Suprapubic skin (tissue), 4 donors: ENCODE results near the gene FSIP1. TPM values are rescaled to one million over a fixed set of nuclear protein-coding genes. Genes with fewer than 3 reads are reported as not detected.

Source experiments
- DNase-seq, 2 donors: peaks; one replicate each; pipeline ENCODE4 v3.0.0-alpha.2; 2019; ENCODE audit warnings: low spot score in 2 of 2
- H3K27ac ChIP-seq: fragments of 200-600 bp; sonication (generic); one replicate; pipeline ENCODE4 v1.5.1; 2019
- H3K27me3 ChIP-seq: fragments of 200-600 bp; sonication (generic); one replicate; pipeline ENCODE4 v1.5.1; 2019
- H3K36me3 ChIP-seq: fragments of 200-600 bp; sonication (generic); one replicate; pipeline ENCODE4 v1.5.1; 2019
- H3K4me1 ChIP-seq: fragments of 200-600 bp; sonication (generic); one replicate; pipeline ENCODE4 v1.5.1; 2019
- H3K4me3 ChIP-seq: fragments of 200-600 bp; sonication (generic); one replicate; pipeline ENCODE4 v1.5.1; 2019; ENCODE audit warnings: mild to moderate bottlenecking
- H3K9me3 ChIP-seq: fragments of 200-600 bp; sonication (generic); one replicate; pipeline ENCODE4 v1.5.1; 2019
- EP300 ChIP-seq: sonication (generic); formaldehyde crosslinking; IDR thresholded peaks from one replicate; pipeline ENCODE4 v1.6.1; 2017; ENCODE audit warnings: antibody characterized with exemption
- POLR2A ChIP-seq, 2 donors: fragments of 450-650 bp; IDR thresholded peaks; one replicate each; pipeline ENCODE4 v1.6.1; 2017; ENCODE audit warnings: antibody characterized with exemption in 2 of 2, mild to moderate bottlenecking in 2 of 2, moderate library complexity in 2 of 2
- POLR2AphosphoS5 ChIP-seq, 3 donors: sonication (generic); formaldehyde crosslinking; IDR thresholded peaks; one replicate each; pipeline ENCODE4 v1.6.1; 2017; ENCODE audit warnings: antibody characterized with exemption in 3 of 3
- WGBS: methylation state at CpG from one replicate; pipeline ENCODE4 v1.1.5; 2018; 5-methylcytosine and 5-hydroxymethylcytosine counted together
- total RNA-seq, 4 donors: library from RNA; depleted of rRNA; stranded (reverse); fragments of >200 nt; gene quantifications; one replicate each; pipeline ENCODE4 v1.1.0, GENCODE V29; 2016
- TF ChIP-seq, protein P1 (sequence below), 2 donors: fragments of 200-600 bp in 1 of 2; fragments of 450-650 bp in 1 of 2; sonication (generic) in 1 of 2; IDR thresholded peaks; one replicate each; pipeline ENCODE4 v1.5.1; 2016 to 2019; ENCODE audit warnings: antibody characterized with exemption in 2 of 2, mild to moderate bottlenecking in 1 of 2, moderate library complexity in 1 of 2

FSIP1 gene
- total RNA-seq, 4 donors from 2014 or later: 0.21 to 0.24 TPM; not detected in 2

DNA sequence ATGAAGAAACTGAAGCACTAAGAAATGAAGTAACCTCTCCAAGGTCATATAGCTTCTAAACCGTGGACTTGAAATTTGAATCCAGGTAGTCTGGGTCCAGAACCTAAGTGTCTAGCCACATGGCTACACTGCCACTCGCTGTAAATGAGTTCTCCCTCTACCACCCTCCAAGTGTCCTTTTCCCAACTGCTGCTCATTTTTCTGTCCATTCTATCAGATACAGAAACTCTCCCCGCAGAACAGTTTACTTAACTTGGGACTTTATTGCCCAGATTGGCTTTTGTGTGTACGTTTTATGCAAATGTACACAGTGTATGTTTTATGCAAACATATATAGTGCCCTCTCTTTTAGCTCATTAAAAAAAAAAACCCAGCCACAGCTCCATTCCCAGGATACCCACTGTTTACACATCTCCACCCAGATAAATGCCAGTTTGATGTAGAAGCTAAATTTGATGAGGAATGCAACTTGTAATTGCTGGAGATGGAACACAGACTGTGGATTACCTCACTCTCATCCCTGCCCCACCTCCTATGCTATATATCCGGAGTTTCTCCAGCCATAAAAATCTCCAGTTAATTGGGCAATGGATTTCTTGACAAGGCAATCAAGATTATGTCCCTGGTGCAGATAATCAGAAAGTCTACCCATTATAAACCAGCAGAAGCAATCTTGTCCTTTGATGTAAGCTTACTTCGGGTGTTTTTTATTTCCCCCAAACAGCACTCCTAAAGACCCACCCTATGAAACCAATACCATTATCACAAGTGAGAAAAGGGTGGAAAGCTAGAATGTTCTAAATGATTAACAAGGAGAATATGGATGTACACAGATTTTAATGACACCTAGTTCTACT, 159.8 kb downstream of the FSIP1 start:
- H3K4me3 ChIP-seq: no peak overlapping the region
- 79% methylated on average over 6 of the region's 6 CpGs for WGBS
- TF ChIP-seq POLR2AphosphoS5 (IDR thresholded peaks at IDR 0.05) (no peak), EP300 (no peak), POLR2A (IDR thresholded peaks at IDR 0.05) (no peak)
- TF ChIP-seq, protein P1, sequence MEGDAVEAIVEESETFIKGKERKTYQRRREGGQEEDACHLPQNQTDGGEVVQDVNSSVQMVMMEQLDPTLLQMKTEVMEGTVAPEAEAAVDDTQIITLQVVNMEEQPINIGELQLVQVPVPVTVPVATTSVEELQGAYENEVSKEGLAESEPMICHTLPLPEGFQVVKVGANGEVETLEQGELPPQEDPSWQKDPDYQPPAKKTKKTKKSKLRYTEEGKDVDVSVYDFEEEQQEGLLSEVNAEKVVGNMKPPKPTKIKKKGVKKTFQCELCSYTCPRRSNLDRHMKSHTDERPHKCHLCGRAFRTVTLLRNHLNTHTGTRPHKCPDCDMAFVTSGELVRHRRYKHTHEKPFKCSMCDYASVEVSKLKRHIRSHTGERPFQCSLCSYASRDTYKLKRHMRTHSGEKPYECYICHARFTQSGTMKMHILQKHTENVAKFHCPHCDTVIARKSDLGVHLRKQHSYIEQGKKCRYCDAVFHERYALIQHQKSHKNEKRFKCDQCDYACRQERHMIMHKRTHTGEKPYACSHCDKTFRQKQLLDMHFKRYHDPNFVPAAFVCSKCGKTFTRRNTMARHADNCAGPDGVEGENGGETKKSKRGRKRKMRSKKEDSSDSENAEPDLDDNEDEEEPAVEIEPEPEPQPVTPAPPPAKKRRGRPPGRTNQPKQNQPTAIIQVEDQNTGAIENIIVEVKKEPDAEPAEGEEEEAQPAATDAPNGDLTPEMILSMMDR (IDR thresholded peaks at IDR 0.05): no peak
- H3K27ac ChIP-seq: no peak overlapping the region
- H3K4me1 ChIP-seq: peaks cover 14% of the 10 kb centered on the region
- H3K27me3 ChIP-seq: no peaks in the 10 kb centered on the region
- no peaks in the 10 kb centered on the region for H3K36me3 ChIP-seq
- DNase-seq: no peak
- no peaks in the 10 kb centered on the region for H3K9me3 ChIP-seq

DNA sequence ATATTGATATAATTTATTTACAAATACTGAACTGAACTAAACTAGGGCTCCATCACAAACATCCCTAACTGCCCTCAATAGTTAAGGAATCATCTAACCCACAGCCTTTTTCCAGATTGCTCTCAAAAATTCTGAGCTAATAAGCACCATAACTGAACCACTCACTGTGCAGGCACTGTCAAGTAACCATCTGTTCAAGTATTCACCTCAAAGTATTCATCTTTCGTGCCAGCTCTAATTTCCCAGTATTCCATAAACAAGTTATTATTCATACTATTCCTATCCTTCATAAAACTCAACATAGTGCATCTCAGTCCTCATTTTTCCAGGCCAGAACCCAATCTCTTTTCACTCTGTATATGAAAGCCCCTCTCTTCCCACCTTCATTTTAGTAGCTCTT, 160.7 kb downstream of the FSIP1 start:
- Histone ChIP-seq H3K36me3 (no peaks in the 10 kb centered on the region), H3K9me3 (no peaks in the 10 kb centered on the region), H3K27ac (no peak overlapping the region), H3K4me1 (peaks cover 14% of the 10 kb centered on the region), H3K27me3 (no peaks in the 10 kb centered on the region), H3K4me3 (no peak overlapping the region)
- DNase-seq: no peak
- WGBS: 56% methylated on average over 1 of the region's 1 CpG
- TF ChIP-seq, protein P1 (IDR thresholded peaks at IDR 0.05): no peak
- TF ChIP-seq EP300 (no peak), POLR2AphosphoS5 (IDR thresholded peaks at IDR 0.05) (no peak), POLR2A (IDR thresholded peaks at IDR 0.05) (no peak)

DNA sequence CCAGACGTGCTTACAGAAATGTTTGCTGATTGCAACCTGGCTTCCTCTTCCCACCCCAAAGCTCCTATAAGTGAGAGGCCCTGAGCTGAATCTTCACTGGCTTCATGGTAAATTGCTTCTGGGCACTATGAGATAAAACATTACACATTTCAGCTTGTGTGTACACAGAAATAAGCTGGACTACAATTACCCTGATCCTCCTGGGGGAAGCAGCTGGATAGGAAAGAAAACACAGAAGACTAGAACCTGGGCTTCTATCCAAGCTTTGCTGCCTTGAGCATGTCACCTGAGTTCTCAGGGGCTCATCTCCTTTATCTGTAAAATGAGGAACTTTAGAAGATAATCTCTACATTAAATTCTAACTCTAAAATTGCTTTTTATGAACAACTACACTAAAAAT, 161.4 kb downstream of the FSIP1 start:
- Histone ChIP-seq H3K9me3 (no peaks in the 10 kb centered on the region), H3K4me3 (no peak overlapping the region), H3K36me3 (no peaks in the 10 kb centered on the region), H3K27me3 (no peaks in the 10 kb centered on the region), H3K4me1 (peaks cover 14% of the 10 kb centered on the region), H3K27ac (no peak overlapping the region)
- no peak for DNase-seq
- WGBS: 91% methylated on average over 1 of the region's 1 CpG
- TF ChIP-seq, protein P1 (IDR thresholded peaks at IDR 0.05): no peak
- TF ChIP-seq POLR2A (IDR thresholded peaks at IDR 0.05) (no peak), EP300 (no peak), POLR2AphosphoS5 (IDR thresholded peaks at IDR 0.05) (no peak)

GRCh38 chr15:39618063-39618823, 164.4 kb downstream of the FSIP1 start:
- Histone ChIP-seq H3K36me3 (no peaks in the 10 kb centered on the region), H3K4me1 (no peaks in the 10 kb centered on the region), H3K27me3 (no peaks in the 10 kb centered on the region), H3K27ac (no peak overlapping the region), H3K9me3 (peaks cover 6% of the 10 kb centered on the region), H3K4me3 (no peak overlapping the region)
- no peak for DNase-seq
- no peak for TF ChIP-seq POLR2A (IDR thresholded peaks at IDR 0.05)
- TF ChIP-seq, protein P1 (IDR thresholded peaks at IDR 0.05): no peak
- TF ChIP-seq POLR2AphosphoS5 (IDR thresholded peaks at IDR 0.05): no peak
- WGBS: 76% methylated on average over 3 of the region's 3 CpGs
